Thyroid gland (tissue), 4 donors: ENCODE data around the gene ZNF384. TPM values are rescaled to one million over a fixed set of nuclear protein-coding genes. Genes with fewer than 3 reads are reported as not detected.
A peak's percentile ranks its signal among the peaks of the same experiment; 100 is the strongest.

Experiments used
- DNase-seq, 2 donors: peaks; one replicate each; pipeline ENCODE4 v3.0.0-alpha.2; 2019
- H3K27ac ChIP-seq, 3 donors: fragments of 200-600 bp; sonication (generic); 1 replicate in 2 of 3; 2 replicates in 1 of 3; pipeline ENCODE4 v1.5.1; 2016 to 2019; ENCODE audit warnings: mild to moderate bottlenecking in 1 of 3, moderate library complexity in 1 of 3
- H3K27me3 ChIP-seq: fragments of 200-600 bp; sonication (generic); one replicate; pipeline ENCODE4 v1.5.1; 2019
- H3K36me3 ChIP-seq, 2 donors: fragments of 200-600 bp; sonication (generic); one replicate each; pipeline ENCODE4 v1.5.1; 2016 to 2019
- H3K4me1 ChIP-seq, 2 donors: fragments of 200-600 bp; sonication (generic); one replicate each; pipeline ENCODE4 v1.5.1; 2017 to 2019
- H3K4me3 ChIP-seq, 3 donors: fragments of 200-600 bp; sonication (generic); replicated peaks in 1 of 3; 1 replicate in 2 of 3; 2 replicates in 1 of 3; pipeline ENCODE4 v1.5.1; 2016; ENCODE audit warnings: mild to moderate bottlenecking in 1 of 3
- H3K9me3 ChIP-seq: fragments of 200-600 bp; sonication (generic); one replicate; pipeline ENCODE4 v1.5.1; 2017
- POLR2A ChIP-seq, 2 donors: fragments of 450-650 bp; IDR thresholded peaks; one replicate each; pipeline ENCODE4 v1.6.1; 2017; ENCODE audit warnings: antibody characterized with exemption in 2 of 2, mild to moderate bottlenecking in 2 of 2, moderate library complexity in 1 of 2
- WGBS, 2 donors: methylation state at CpG; one replicate each; pipeline ENCODE4 v1.1.5; 2017; 5-methylcytosine and 5-hydroxymethylcytosine counted together
- intact Hi-C: fragments of 100-400 bp; cut with DNase I; formaldehyde crosslinking; loops from one replicate; pipeline ENCODE4 v1.15.1; 2023
- total RNA-seq, 4 donors: library from RNA; depleted of rRNA; stranded (reverse); fragments of >200 nt; gene quantifications; one replicate each; pipeline ENCODE4 v1.2.3, GENCODE V29; 2016
- TF ChIP-seq, protein P1 (sequence below), 6 experiments: fragments of 200-600 bp in 3 of 6; fragments of 450-650 bp in 3 of 6; sonication (generic) in 3 of 6; IDR thresholded peaks; one replicate each; pipeline ENCODE4 v1.5.1; 2016 to 2019; ENCODE audit warnings: antibody characterized with exemption in 6 of 6, mild to moderate bottlenecking in 2 of 6, inconsistent platforms in 1 of 6, moderate library complexity in 1 of 6

Gene ZNF384
- total RNA-seq, 4 donors from 2014 or later, result 41.9 to 72.8 (median 53.1) TPM

DNA sequence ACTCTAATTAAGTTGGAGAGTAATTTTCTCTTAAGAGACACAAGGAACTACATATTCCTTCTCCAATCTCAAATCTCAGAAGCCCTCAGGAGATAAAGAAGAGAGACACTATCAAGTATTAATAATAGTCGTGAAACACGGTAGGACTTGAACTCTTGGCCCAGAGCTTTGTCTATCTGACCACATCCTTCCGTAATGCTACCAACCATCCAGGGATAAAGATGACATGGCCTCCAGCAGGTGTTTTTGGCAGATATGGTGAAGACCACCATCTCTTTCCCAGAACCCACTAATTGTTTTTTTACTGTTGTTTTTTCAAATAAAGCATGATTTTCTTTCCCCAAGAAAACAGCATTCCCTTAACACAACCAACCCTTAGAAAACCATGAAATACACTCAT, 3.4 kb downstream of the ZNF384 start:
- Histone ChIP-seq H3K36me3 (peaks cover 4 to 5% of the 10 kb centered on the region in 2 donors), H3K4me1 (peaks cover 21 to 27% of the 10 kb centered on the region in 2 donors), H3K27ac (no peak overlapping the region), H3K4me3 (no peak overlapping the region), H3K27me3 (no peaks in the 10 kb centered on the region), H3K9me3 (no peaks in the 10 kb centered on the region)
- no peak for TF ChIP-seq POLR2A (IDR thresholded peaks at IDR 0.05)
- TF ChIP-seq, protein P1, sequence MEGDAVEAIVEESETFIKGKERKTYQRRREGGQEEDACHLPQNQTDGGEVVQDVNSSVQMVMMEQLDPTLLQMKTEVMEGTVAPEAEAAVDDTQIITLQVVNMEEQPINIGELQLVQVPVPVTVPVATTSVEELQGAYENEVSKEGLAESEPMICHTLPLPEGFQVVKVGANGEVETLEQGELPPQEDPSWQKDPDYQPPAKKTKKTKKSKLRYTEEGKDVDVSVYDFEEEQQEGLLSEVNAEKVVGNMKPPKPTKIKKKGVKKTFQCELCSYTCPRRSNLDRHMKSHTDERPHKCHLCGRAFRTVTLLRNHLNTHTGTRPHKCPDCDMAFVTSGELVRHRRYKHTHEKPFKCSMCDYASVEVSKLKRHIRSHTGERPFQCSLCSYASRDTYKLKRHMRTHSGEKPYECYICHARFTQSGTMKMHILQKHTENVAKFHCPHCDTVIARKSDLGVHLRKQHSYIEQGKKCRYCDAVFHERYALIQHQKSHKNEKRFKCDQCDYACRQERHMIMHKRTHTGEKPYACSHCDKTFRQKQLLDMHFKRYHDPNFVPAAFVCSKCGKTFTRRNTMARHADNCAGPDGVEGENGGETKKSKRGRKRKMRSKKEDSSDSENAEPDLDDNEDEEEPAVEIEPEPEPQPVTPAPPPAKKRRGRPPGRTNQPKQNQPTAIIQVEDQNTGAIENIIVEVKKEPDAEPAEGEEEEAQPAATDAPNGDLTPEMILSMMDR (IDR thresholded peaks at IDR 0.05), result no peak
- intact Hi-C loops, result no loop called here
- no peak for DNase-seq
- 86 to 87% methylated on average over 3 of the region's 3 CpGs for WGBS, 2 donors

DNA sequence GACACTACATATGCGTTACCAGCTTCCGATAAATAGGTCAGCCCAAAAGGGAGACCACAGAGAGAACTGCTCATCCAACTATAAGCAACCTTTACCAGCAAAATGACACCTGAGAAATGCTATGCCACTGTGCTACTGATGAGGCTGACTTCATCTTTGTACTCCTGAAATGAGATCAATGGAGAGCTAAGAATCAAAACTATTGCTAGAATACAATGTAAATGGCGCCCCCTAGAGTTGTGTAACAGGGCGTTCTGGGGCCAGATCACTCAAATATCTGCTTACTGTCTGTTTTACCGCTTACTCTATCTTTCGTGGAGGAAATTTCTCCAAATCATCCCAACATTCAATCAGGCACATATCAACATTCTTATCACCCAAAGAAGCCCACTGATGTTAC, 4.6 kb downstream of the ZNF384 start:
- no peak overlapping the region for H3K4me3 ChIP-seq
- 67 to 75% methylated on average over 6 of the region's 6 CpGs for WGBS, 2 donors
- no peak overlapping the region for H3K27ac ChIP-seq
- intact Hi-C loops, result no loop called here
- H3K9me3 ChIP-seq, result no peaks in the 10 kb centered on the region
- H3K4me1 ChIP-seq, result peaks cover 17 to 21% of the 10 kb centered on the region in 2 donors
- no peak for TF ChIP-seq POLR2A (IDR thresholded peaks at IDR 0.05)
- TF ChIP-seq, protein P1 (IDR thresholded peaks at IDR 0.05), result peak in 3 of 6 experiments; percentile 19 to 39 (median 28)
- DNase-seq, result no peak
- H3K36me3 ChIP-seq, result peaks cover 4 to 5% of the 10 kb centered on the region in 2 donors
- H3K27me3 ChIP-seq, result no peaks in the 10 kb centered on the region

DNA sequence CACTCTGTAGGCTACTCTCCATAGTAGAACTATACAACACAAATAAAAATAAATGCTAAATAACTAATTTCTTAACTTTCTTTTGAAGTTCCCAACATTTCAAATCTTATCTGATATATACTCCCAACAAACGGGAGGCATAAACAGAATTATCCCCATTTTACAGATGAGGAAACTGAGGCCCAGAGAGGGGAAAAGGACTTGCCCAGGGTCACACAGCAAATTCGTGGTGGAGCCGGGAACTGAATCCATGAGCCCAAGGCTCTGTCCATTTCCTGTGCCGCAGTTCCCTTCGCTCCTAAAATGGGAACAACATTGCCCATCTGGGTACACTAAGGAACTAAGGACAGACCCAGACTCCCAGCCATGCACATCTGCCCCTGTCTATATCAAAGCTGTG, 12.2 kb downstream of the ZNF384 start:
- Histone ChIP-seq H3K27ac (no peak overlapping the region), H3K36me3 (peaks cover 55 to 59% of the 10 kb centered on the region in 2 donors), H3K4me3 (no peak overlapping the region), H3K9me3 (no peaks in the 10 kb centered on the region), H3K4me1 (no peaks in the 10 kb centered on the region), H3K27me3 (no peaks in the 10 kb centered on the region)
- intact Hi-C loops, result no loop called here
- no peak for DNase-seq
- TF ChIP-seq POLR2A (IDR thresholded peaks at IDR 0.05), result no peak
- TF ChIP-seq, protein P1 (IDR thresholded peaks at IDR 0.05), result no peak
- WGBS, 2 donors, result 96 to 98% methylated on average over 5 of the region's 5 CpGs

DNA sequence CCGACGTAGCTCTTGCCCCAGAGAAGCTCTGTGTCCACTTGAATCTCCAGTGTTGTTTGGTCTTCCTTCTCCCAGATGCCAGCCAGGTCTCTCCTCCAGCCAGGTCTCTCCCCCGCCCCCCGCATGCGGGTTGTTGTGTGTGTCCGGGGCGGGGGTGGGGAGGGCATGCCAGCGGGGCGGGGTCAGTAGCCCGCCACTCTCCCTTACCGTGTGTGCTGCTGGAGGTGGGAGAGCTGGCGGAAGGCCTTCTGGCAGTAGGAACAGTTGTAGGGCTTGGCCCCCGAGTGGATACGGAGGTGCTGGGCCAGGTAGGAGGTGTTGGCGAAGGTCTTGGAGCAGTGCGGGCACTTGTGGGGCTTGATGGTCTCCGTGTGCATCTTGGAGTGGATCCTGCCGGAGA, 17.0 kb downstream of the ZNF384 start:
- H3K4me3 ChIP-seq, result no peak overlapping the region
- H3K27ac ChIP-seq, result no peak overlapping the region
- TF ChIP-seq POLR2A (IDR thresholded peaks at IDR 0.05), result no peak
- TF ChIP-seq, protein P1 (IDR thresholded peaks at IDR 0.05), result no peak
- no peaks in the 10 kb centered on the region for H3K27me3 ChIP-seq
- no peaks in the 10 kb centered on the region for H3K9me3 ChIP-seq
- DNase-seq, result no peak
- 88 to 93% methylated on average over 16 to 18 of the region's 18 CpGs for WGBS, 2 donors
- no peaks in the 10 kb centered on the region for H3K4me1 ChIP-seq
- intact Hi-C loops, result no loop called here
- H3K36me3 ChIP-seq, result peaks cover 77 to 86% of the 10 kb centered on the region in 2 donors

DNA sequence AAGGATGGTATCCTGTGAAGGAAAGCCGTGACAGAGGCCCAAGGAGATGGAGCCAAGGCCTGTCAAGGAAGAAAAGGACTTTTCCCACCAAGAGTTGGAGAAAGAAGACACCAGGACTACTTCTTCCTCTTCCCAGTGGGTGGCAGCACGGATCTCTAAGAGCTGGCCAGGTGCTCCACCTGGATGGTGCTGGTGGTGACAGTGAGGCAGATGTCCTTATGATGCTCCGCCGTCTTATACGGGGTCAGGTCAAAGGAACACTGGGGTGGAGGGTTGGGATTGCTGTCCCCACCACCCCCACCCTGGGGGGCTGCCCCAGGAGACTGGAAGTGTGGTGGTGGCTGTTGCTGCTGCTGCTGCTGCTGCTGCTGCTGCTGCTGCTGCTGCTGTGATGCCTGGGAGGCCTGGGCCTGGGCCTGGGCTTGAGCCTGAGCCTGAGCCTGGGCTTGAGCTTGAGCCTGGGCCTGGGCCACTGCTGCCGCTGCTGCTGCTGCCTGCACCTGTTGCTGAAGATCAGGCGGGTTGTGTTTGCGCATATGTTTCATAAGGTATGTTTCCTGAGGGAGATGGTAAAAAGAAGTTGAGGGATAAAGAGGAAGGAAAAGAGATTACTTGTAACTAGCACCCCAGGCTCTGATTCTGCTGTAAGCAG, 21.5 kb downstream of the ZNF384 start:
- intact Hi-C loops, result loop anchor here (10.0 kb wide), 1 partner anchor 57 kb away; the partner anchor contains the start of gene COPS7A
- peaks cover 55 to 60% of the 10 kb centered on the region in 2 donors for H3K36me3 ChIP-seq

More for the DNA sequence above, 21.5 kb downstream of the ZNF384 start:
- Histone ChIP-seq H3K27me3 (no peaks in the 10 kb centered on the region), H3K4me3 (no peak overlapping the region), H3K4me1 (no peaks in the 10 kb centered on the region), H3K9me3 (no peaks in the 10 kb centered on the region), H3K27ac (no peak overlapping the region)
- 83 to 88% methylated on average over 8 of the region's 8 CpGs for WGBS, 2 donors
- DNase-seq, result no peak
- TF ChIP-seq POLR2A (IDR thresholded peaks at IDR 0.05), result no peak
